Measurements from ENCODE around the gene COL4A1.

COL4A1 gene

GRCh38 chr13:110340812-110341444, 34.0 kb upstream of the COL4A1 start:
- no peak overlapping the region for H3K4me2 ChIP-seq
- H3K9ac ChIP-seq: no peak overlapping the region

DNA sequence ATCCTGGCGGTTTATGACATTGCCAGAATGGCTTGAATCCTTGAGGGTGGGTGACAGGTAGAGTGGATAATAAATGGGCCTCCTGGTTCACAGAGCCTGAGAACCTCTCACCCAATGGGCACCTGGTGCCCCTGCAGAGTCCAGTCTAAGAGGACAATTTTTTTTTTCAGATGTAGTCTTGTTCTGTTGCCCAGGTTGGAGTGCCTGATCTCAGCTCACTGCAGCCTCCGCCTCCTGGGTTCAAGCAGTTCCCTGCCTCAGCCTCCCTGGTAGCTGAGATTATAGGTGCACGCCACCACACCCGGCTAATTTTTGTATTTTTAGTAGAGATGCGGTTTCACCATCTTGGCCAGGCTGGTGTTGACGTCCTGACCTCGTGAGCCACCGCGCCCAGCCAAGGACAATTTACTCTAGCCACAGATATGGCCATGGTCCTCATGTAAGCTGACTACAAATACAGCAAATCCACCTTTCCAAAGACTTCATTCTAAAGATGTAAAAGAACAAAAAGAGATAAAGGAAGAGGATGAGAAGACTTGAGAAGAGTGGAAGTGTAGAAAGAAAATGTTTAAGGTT, 33.1 kb upstream of the COL4A1 start:
- no peak overlapping the region for H3K4me3 ChIP-seq (IDR thresholded peaks at IDR 0.05; ENCODE audit: insufficient read depth, low read depth, low read length)
- no peaks in the 10 kb centered on the region for H3K27me3 ChIP-seq (ENCODE audit: insufficient read depth, low read depth)
- H2AFZ ChIP-seq (ENCODE audit: low read depth): no peak overlapping the region
- H3K79me2 ChIP-seq (ENCODE audit: insufficient read depth, low read depth): no peaks in the 10 kb centered on the region
- H3K36me3 ChIP-seq (ENCODE audit: insufficient read depth): no peaks in the 10 kb centered on the region
- no peak overlapping the region for H3K4me2 ChIP-seq
- no peaks in the 10 kb centered on the region for H4K20me1 ChIP-seq (ENCODE audit: insufficient read depth)
- no peak for TF ChIP-seq CTCF (conservative IDR thresholded peaks at IDR 0.05; ENCODE audit: low read depth, low read length)
- H3K27ac ChIP-seq: no peak overlapping the region
- no peak overlapping the region for H3K9ac ChIP-seq
- H3K4me1 ChIP-seq (ENCODE audit: low read depth, poor library complexity, severe bottlenecking): no peaks in the 10 kb centered on the region

More at GRCh38 chr13:110340812-110341444, 34.0 kb upstream of the COL4A1 start:
- H3K4me1 ChIP-seq (ENCODE audit: low read depth, poor library complexity, severe bottlenecking): no peaks in the 10 kb centered on the region
- no peak overlapping the region for H2AFZ ChIP-seq (ENCODE audit: low read depth)
- H3K79me2 ChIP-seq (ENCODE audit: insufficient read depth, low read depth): no peaks in the 10 kb centered on the region
- H3K36me3 ChIP-seq (ENCODE audit: insufficient read depth): no peaks in the 10 kb centered on the region
- H3K27me3 ChIP-seq (ENCODE audit: insufficient read depth, low read depth): no peaks in the 10 kb centered on the region
- TF ChIP-seq CTCF (conservative IDR thresholded peaks at IDR 0.05; ENCODE audit: low read depth, low read length): no peak
- H3K4me3 ChIP-seq (IDR thresholded peaks at IDR 0.05; ENCODE audit: insufficient read depth, low read depth, low read length): no peak overlapping the region
- no peaks in the 10 kb centered on the region for H4K20me1 ChIP-seq (ENCODE audit: insufficient read depth)
- no peak overlapping the region for H3K27ac ChIP-seq

- H4K20me1 ChIP-seq (ENCODE audit: insufficient read depth): no peaks in the 10 kb centered on the region
- no peak for TF ChIP-seq CTCF (conservative IDR thresholded peaks at IDR 0.05; ENCODE audit: low read depth, low read length)
Measured at GRCh38 chr13:110339263-110339662, 32.3 kb upstream of the COL4A1 start.

GRCh38 chr13:110338441-110339101, 31.6 kb upstream of the COL4A1 start:
- Histone ChIP-seq H3K4me2 (no peak overlapping the region), H3K4me1 (ENCODE audit: low read depth, poor library complexity, severe bottlenecking) (no peaks in the 10 kb centered on the region), H3K9ac (no peak overlapping the region), H3K79me2 (ENCODE audit: insufficient read depth, low read depth) (no peaks in the 10 kb centered on the region), H3K4me3 (IDR thresholded peaks at IDR 0.05; ENCODE audit: insufficient read depth, low read depth, low read length) (no peak overlapping the region), H3K27me3 (ENCODE audit: insufficient read depth, low read depth) (no peaks in the 10 kb centered on the region), H3K27ac (no peak overlapping the region), H4K20me1 (ENCODE audit: insufficient read depth) (no peaks in the 10 kb centered on the region), H2AFZ (ENCODE audit: low read depth) (no peak overlapping the region), H3K36me3 (ENCODE audit: insufficient read depth) (no peaks in the 10 kb centered on the region)
- no peak for TF ChIP-seq CTCF (conservative IDR thresholded peaks at IDR 0.05; ENCODE audit: low read depth, low read length)

More at GRCh38 chr13:110339263-110339662, 32.3 kb upstream of the COL4A1 start:
- H3K4me1 ChIP-seq (ENCODE audit: low read depth, poor library complexity, severe bottlenecking): no peaks in the 10 kb centered on the region
- no peak overlapping the region for H2AFZ ChIP-seq (ENCODE audit: low read depth)
- H3K79me2 ChIP-seq (ENCODE audit: insufficient read depth, low read depth): no peaks in the 10 kb centered on the region
- no peak overlapping the region for H3K4me3 ChIP-seq (IDR thresholded peaks at IDR 0.05; ENCODE audit: insufficient read depth, low read depth, low read length)
- no peaks in the 10 kb centered on the region for H3K27me3 ChIP-seq (ENCODE audit: insufficient read depth, low read depth)
- H3K4me2 ChIP-seq: no peak overlapping the region
- H3K9ac ChIP-seq: no peak overlapping the region
- H3K36me3 ChIP-seq (ENCODE audit: insufficient read depth): no peaks in the 10 kb centered on the region
- no peak overlapping the region for H3K27ac ChIP-seq
